ENCODE measurements around the gene UBAC1.
"Not testable (repeated sequence)": the region's sequence is repeated elsewhere in the genome, so short reads cannot be mapped to it uniquely, and the experiment has no call there.

The UBAC1 gene

DNA sequence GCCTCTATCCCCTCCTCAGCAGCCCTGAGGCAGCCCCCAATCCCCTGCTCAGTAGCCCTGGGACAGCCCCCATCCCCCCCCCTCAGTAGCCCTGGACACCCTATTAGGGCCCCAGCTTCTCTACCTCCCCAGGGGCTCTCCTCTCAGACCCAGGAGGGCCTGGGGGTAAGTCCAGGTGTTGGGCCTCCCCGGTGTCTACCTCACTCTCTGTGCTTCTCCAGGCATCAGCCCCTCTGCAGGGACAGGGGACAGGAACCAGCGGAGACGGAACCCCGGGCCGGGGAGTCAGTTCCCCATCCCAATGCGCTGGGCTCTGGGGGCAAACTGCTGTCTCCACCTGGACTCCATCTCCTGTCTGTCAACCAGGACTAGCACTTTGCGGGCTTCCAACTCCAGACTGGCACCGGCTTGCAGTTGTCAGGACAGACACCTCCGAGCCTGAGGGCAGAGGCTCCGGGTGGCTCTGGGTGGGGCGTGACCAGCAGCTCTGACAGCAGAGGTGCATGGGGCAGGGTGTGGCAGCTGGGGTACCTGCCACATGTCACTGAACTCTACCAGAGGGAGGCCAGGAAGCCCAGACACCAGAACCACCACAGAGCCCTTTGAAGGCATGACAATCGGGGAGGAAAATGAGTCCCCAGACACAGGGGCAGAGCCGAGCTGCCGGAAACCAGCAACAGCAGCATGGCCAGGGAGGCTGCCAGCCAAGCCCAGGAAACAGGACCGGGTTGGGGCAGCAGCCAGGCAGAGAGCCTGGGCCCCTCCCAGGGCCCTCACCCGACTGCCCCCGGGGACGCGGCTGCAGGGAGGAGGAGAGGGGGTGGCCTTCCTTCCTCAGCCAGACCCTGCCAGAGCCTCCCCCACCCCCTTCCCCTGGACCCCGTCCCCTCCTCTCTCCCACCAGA is 17.7 kb upstream of the UBAC1 start:
- no peak for DNase-seq (ENCODE audit: low spot score)

DNA sequence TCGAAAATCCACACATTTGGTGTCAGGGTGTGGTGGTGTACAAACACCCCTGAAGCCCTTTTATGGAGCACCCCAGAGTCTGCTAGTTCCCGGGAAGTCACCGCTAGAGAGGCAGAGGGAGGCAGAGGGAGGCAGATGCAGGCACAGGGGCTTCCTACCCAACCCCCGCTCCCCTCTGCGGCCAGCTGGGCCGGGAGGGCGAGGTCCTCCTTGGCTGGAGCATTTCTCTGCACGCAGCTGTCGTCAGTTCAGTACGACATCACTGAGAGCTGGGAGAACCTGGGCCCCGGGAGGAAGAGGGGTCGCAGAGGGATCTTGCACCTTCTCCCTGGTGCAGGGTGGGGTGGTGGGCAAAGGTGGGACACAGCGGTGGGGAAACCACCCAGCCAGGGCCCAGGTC is 15.8 kb upstream of the UBAC1 start:
- no peak for DNase-seq (ENCODE audit: low spot score)

DNA sequence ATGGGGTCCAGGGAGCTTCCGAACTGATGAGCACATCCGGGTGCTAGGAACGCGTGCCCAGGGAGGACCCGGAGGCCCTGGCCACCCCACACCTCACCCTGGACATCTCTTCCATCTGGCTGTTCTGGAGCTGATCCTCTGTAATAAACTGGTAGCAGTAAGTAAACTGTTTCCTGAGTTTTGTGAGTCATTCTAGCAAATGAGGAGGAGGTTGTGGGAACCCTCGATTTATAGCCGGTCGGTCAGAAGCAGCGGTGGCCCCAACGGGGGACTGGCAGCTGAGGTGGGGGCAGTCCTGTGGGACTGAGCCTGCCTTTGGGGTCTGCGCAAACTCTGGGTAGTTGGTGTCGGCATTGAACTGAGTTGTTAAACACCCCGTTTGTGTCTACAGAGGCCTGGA is 15.4 kb upstream of the UBAC1 start:
- DNase-seq (ENCODE audit: low spot score), result no peak

DNA sequence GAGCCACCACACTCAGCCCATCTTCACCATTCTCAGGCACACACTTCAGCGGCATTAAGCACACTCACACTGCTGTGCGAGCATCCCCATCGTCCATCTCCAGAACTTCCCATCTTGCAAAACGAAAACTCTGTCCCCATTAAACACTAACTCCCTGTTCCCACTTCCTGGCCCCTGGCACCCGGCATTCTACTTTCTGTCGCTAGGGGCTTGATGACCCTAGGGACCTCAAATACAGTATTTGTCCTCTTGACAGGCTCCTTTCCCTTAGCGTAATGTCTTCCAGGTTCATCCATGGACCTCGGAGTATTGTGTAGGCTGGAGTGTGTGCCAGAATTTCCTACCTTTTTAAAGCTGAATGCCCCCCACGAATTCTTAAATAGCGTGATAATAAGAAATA is 14.7 kb upstream of the UBAC1 start:
- no peak for DNase-seq (ENCODE audit: low spot score)

DNA sequence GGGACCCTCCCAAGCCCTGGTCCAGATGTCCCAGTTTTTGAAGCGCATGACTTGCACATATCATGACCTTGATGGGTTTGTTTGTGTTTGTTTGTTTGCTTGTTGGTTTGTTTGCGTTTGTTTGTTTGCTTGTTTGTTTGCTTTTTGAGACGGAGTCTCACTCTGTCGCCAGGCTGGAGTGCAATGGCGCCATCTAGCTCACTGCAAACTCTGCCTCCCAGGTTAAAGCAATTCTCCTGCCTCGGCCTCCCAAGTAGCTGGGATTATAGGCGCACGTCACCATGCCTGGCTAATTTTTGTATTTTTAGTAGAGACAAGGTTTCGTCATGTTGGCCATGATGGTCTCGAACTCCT is 13.0 kb upstream of the UBAC1 start:
- DNase-seq (ENCODE audit: low spot score), result peak; percentile 38

DNA sequence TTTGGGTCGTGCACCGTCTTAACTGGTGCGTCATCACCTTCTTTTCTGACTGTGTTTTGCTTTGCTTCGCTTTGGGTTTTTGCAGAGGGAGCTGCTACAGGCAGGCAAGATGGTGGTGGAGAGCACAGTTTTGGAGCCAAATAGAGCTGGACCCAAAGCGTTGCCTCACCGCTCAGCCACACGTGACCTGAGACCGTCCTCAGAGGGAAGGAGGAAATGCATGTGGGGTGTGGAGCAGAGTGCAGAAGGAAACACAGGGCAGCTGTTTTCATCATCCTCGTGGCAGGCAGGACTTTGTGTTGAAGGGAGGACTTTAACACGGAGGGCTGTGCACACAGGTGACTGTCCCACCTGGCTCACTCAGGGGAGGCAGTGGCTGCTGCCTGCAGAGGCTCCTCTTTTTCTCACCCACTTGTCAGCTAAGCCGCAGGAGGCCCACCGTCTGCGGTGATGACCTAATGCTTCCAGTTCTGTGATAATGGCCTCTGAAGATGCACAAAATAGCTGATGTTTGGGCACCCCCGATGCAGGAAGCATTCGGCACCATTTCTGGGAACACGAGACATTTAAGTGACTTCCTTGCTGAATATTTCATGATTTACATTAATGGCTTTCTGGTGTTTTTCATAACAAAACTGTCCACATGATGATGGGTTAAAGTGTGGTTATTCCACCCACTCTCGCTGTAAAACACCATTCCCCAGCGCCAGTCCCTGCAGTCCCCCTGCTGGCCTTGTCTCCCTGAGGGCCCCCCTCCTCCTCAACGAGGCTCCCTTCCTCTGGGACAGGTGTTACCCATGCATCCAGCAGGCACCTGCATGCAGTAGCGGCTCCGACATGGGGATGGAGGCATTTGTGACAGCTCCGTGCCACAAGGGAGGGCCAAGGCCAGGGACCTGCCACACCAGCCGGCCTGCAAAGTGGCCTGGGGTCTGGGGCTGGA is 12.4 kb upstream of the UBAC1 start:
- DNase-seq (ENCODE audit: low spot score), result no peak

DNA sequence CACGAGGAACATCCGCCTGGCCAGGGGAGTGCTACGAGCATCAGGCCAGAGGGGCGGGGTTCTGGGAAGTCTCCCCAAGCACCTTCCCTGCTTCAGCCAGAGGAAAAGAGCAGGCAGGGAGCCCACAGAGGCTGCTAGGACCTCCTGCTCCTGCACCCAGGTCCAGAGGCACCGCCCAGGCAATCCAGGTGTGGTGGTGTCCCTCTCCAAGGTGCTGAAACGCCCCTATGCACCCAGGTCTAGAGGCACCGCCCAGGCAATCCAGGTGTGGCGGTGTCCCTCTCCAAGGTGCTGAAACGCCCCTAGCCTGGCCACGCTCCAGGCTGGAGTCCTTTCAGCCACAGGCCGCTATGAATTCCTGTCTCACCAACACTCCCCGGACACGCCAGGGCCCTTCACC is 10.7 kb upstream of the UBAC1 start:
- DNase-seq (ENCODE audit: low spot score), result no peak

DNA sequence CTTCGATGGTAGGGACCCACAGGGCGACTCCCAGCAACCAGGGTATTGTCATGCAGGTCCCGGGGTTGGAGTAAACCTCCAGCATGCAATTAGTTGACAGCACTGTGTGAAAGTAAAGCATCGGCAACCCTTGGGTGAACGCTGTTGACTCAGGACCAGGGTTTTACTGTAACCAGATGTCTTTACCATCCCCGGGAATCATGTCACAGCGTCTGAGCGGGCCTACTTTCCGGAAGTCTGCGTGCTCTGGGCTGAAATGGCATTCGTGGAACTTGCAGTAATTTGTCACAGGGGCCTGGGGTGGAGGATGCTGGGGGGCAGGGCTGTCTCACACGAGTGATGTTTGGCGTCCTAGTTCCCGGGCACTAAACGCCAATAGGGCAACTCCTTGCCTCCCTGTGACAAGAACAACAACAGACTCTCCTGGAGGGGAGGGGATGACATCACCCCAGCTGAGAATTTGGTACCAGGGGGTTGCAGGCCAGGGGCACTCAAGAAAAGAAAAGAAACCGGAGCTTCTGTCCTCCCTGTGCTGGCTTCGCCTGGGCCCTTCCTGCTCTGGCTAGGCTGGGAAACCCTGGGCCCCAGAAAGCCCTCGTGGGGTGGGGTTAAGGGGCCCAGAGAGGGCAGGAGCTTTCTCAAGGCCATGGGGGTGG is 10.1 kb upstream of the UBAC1 start:
- no peak for DNase-seq (ENCODE audit: low spot score)

DNA sequence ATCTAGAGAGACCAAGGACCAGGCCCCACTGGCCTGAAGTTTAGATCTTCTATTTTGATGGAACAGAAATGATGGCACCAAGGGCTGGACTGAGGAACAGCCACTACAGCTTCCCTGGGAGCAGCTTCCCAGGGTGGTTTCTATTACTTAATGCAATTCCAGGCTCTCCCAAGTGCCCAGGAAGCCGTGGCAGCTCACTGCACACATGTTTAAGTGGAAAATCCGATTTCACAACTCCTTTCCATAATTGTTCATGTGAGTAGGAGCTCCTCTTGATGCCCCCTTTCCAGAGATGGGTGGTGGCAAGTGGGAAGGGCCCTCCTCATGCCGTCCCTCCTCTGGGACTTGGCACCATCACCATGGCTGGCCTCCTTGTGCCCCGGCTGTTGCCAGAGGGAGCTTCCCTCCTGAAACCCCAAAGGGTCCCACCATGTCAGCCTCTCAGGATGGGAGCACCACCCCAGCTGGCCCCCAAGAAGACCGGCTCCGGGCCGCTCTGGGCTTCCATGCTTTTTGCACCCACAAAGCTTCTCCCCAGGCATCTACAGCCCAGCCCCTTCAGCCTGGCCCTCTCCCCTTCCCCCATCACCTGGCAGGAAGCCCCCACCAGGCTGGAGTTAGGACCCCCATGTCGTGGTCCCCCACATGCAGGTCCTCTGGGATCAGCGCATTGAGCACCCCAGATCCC is 9.1 kb upstream of the UBAC1 start:
- DNase-seq (ENCODE audit: low spot score), result no peak

DNA sequence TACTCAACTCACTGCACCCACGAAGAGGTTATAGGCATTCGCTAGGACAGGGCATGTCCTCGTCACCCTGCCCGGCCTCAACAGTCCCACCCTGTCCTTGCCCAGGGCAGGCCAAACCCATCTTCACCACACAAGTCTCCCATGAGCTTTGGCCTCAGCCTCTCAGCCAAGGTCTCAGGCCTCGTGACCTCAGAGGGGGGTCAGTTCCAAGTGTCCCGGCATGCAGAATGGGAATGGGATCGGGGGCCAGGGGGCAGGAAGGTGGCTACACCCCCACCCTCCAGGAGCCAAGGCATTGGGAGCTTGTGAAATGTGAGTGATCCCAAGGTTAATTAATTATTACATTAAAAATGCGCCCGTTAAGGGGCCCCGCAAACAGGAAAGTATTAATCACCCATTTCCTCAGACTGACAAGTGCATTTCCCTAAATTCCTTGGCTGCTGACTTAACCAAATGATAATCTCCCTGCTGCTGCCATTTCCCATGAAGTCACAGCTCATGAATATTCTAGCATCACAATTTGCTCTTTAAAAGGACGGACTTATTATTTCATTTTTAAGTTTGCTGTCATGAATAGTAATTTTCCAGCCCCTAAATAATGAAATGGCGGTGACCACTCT is 8.0 kb upstream of the UBAC1 start:
- no peak for DNase-seq (ENCODE audit: low spot score)

DNA sequence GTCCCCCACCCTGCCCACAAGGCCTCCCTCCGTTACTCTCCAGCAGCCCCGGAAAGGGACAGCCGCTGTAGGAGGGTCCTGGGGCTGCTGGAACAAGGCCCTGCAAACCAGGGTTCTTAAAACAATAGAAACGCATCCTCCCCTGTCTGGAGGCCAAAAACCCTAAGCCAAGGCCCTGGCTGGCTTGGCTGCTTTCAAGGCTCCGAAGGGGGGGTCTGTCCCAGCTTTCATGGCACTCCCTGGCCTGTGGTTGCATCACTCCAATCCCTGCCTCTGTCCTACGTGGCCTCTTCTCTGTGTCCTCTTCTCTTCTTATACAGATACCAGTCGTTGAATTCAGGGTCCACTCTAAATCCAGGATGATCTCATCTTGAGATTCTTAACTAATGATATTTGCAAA is 7.4 kb upstream of the UBAC1 start:
- DNase-seq (ENCODE audit: low spot score), result no peak

DNA sequence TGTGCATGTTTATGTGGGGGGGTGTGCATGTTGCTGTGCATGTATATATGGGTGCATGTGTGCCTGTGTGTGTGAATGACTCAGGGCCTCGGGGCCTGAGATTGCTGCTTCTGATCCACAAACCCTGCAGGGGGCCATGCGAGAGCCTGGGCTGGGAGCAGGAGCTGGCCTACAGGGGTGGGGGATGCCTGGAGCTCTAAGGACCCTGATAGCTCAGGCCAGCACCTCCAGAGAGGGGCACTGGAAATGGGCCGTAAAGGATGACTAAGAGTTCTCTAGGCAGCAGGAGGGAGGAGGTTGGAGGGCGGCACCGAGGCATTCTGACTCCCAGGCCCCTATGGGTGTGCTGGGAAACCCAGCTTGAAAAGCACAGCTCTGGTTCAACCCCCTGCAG is 6.9 kb upstream of the UBAC1 start:
- no peak for DNase-seq (ENCODE audit: low spot score)

DNA sequence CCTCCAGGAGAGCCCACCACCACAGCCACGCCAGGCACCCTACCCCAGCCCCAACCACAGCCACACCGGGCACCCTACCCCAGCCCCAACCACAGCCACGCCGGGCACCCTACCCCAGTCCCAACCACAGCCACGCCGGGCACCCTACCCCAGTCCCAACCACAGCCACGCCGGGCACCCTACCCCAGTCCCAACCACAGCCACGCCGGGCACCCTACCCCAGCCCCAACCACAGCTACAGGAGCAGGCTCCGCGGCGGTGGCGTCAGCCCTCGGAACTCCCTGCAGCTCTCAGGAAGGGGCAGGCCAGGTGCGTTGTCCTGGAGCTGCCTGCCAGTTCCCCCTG is 5.7 kb upstream of the UBAC1 start:
- DNase-seq (ENCODE audit: low spot score), result not testable (repeated sequence)

DNA sequence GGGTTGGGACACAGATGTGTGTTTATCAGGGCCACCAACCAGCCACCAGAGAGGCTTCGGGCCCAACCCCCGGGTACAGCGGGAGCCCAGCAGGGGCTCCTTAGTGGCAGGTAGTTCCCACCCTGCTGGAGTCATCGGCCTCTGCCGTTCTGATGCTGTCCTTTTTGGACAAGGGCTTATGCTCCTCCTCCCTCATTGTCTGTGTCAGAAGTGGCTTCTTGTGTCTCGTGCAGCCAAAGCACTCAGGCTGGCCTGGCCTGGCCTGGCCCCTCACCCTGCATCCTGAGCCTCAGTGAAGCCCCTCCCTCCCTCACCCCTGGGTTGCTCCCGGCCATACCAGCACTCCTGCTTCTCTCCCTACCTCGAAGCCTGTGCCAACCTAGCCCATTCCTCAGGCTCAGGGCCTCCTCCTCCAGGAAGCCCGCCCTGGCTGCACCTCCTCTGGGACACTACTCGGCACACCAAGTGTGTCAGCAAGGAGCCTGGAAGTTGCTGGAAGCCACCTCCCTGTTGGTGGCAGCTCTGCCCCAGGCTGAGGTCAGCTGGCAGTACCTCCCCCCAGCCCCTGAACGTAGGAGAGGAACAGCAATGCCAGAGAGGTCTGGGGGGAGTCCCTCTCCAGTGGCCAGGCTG is 4.1 kb upstream of the UBAC1 start:
- no peak for DNase-seq (ENCODE audit: low spot score)

DNA sequence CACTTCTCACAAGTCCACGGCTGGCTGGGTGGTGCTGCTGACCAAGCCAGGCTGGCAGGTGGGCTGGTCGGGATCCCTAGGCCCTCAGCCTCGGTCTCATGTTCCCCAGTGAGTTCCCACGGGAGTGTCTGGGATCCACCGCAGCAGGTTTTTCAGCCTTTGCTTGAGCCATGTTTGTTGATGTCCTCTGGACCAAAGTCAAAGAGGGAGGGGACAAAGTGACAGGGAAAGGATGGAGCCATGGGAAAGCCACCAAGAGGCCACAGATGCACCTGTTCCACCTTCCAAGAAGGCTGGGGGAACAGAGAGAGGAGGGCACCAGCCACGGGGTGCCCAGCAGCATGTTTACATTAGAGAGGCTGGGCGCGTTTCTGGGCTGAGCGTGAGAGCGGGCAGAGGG is 2.8 kb upstream of the UBAC1 start:
- no peak for DNase-seq (ENCODE audit: low spot score)

DNA sequence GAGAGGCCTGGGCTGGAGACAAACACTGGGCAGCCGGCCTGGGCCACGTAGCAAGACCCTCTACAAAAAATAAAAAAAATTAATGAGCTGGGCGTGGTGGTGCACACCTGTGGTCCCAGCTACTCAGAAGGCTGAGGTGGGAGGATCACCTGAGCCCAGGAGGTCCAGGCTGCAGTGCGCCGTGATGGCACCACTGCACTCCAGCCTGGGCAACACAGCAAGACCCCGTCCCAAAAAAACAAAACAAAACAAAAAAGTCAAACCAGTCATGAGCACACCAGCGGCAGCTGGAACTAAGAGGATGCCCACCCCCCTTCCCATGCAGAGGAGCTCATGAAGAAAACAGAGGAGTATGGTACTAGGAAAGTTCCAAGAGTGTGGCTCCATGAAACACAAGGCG is 2.2 kb upstream of the UBAC1 start:
- DNase-seq (ENCODE audit: low spot score), result no peak

DNA sequence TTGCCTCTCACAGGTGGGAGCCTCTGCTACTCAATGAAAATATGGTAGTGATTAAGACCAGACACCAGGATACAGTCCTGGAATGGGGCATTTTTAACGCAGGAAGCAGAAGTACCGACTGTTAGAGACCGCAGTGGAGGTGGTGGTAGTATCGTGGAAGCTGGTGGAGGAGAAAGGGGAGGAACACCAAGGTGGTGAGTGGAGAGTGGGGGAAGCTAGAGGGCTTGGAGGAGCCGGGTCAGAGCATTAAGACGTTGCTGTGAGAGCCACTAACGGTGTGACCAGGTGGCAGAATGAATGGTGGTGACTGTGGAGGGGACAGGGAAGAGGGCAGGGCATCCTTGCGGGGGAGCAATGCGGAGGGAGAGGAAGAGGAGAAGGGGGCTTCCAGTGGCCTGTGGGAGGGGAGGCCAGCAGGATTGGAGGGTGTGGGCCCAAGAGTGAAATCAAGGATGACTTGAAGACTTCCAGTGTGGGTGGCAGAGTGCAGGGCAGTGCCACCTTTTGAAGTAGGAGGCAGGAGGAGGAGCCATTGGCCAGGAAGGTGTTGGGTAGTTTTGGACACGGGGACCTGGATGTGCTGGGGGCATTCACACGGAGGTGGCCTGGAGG is 1.6 kb upstream of the UBAC1 start:
- DNase-seq (ENCODE audit: low spot score), result no peak

DNA sequence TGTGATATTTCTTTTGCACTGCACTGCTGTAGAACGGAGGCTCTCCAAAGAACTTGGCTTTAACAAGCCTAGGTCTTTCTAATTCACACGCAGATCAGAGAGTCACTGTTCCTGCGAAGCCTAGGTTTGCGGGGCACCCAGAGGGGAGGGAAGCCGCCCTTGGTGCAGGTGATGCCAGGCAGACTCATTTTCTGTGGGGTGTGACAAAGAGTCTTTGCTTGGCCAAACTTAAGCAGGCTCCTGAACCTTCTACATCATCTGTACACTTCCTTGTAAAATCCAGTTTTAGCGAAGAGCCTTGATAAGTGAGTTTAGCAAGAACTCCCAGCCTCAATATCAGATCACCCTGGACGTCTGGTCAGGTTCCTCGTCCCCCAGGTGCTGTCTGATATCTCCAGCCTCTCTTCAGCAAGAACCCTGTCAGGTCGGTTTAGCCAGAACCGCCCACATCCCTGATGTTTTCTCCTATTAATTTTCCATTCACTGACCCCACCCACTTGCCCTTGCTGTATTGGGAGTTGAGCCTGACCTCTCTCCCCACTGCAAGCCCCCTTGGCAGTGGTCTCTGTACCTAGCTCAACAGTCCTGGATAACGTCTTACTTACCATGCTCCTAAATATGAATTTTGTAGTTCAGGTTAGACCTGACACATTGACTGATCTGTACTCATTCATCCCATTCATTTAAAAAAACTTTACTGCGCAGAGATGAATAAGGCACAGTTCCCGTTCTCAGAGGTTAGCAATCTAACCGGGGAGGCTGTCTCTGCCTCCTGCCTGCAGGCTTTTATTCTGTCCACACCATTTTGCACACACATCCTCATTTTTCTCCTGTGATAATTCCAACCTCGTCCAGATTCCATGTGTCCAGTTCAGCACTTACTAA is 880 bp upstream of the UBAC1 start:
- peak; percentile 34 for DNase-seq (ENCODE audit: low spot score)

DNA sequence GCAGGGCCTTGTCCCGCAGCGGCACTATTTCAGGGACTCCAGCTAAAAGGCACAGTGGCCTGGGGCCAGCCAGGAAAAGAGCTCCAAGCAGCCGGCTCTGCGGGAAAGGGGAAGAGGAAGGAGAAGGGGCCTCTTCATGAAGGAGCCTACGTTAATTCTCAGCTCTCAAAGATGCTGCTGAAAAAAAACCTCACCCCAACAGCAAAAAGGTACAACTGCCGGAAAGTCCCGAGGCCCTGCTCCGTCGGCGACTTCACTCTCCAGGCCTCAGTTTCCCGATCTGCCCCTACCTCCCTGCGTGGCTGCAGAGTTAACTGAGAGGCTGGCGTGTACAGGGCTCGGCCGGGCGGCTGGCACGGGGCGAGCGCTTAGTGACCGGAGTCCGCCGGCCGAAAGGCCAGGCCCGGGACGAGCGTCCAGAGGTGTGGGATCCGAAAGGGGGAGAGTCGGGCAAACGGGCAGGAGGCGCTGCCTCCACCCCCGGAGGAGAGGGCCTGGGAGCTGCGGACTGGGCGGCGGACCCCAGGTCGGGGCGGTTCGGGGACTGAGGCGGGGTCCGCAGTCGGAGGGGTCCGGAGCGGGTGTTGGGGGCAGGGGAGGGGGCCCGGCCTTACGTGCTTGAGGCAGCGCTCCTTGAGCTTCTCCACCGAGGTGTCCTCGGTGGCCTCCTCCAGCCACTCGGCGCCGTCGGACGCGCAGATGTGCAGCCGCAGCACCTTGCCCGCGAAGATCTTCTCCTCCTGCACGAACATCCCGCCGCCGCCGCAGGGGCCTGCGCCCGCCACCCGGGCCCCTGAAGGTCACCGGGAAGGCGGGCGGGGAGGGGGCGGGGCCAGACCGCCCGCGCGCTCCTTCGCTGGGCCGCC is 529 bp downstream of the UBAC1 start:
- DNase-seq (ENCODE audit: low spot score), result peak; percentile 60
